ES-I3 (cell line): ENCODE measurements around the gene SLC22A17.

Experiments used
- H3K36me3 ChIP-seq: 2 replicates; pipeline ENCODE4 v1.6.1; 2013; ENCODE audit warnings: mild to moderate bottlenecking, low read length, control low read depth, moderate library complexity; ENCODE audit not compliant: insufficient read depth
- H3K4me1 ChIP-seq: 2 replicates; pipeline ENCODE4 v1.6.1; 2013; ENCODE audit warnings: mild to moderate bottlenecking, control low read depth, low read length; ENCODE audit not compliant: insufficient read depth
- H3K9ac ChIP-seq: 2 replicates; pipeline ENCODE4 v1.6.1; 2013; ENCODE audit warnings: low read depth, mild to moderate bottlenecking, low read length, moderate library complexity
- H3K9me3 ChIP-seq: 2 replicates; pipeline ENCODE4 v1.6.1; 2013; ENCODE audit warnings: mild to moderate bottlenecking, low read length, moderate library complexity; ENCODE audit not compliant: control insufficient read depth, insufficient read depth

Gene SLC22A17

DNA sequence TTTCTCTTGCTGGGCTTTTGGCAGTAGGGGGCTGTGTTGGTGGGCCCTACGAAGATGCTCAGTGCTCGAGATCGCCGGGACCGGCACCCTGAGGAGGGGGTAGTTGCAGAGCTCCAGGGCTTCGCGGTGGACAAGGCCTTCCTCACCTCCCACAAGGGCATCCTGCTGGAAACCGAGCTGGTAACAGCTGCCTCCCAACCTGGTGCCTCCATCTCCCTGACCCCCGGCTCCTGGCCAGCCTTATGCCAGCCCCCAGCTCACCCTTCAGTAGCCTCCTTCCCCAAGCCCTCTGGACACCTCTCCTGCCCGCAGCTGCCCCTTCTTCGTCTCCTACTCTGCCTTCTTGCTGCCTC is 24.5 kb upstream of the SLC22A17 start:
- no peaks in the 10 kb centered on the region; the same call in 1 of the 2 replicates for H3K36me3 ChIP-seq
- H3K9me3 ChIP-seq = no peaks in the 10 kb centered on the region
- no peak overlapping the region for H3K9ac ChIP-seq
- no peaks in the 10 kb centered on the region; the same call in 1 of the 2 replicates for H3K4me1 ChIP-seq

DNA sequence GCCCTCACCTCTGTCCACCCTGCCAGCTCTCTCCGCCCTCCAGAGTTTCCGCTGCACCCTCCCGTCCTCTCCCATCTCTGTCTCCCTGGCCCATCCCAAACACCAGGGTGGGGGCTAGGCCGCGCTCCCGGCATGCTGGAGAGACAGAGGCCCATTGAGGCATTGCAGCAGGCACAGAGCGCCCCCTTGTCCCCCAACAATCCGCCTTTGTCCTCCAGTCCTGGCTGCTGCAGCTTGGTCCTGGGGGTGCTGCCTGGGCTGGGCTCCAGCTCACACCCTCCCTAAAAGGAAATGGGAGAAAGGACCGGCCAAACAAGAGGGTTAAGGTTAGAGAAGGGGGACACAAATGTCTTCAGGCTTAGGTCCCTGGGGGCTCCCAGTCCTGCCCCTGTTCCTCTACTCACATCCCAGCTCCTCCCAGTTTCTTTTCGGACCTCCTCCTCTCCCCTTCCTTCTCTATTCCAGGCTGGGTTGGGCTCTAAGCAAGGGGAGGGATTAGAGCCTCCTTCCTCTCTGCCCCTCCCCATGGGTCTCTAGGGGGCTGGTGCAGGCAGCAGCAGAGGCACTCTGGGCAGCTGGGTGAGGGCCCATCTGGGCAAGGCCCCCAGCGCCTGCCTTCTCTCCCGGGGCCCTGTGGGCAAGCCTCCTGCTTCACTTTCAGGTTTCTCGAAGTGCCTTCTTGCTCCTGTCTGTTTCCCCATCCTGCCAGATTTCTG is 24.0 kb upstream of the SLC22A17 start, which contains the start of gene CMTM5:
Gene CMTM5, plus strand, starts transcription at position 565 of the 716 bp plus-strand sequence. CDS start 206 bp downstream, outside the sequence.
- no peaks in the 10 kb centered on the region for H3K9me3 ChIP-seq
- no peaks in the 10 kb centered on the region; the same call in 1 of the 2 replicates for H3K36me3 ChIP-seq
- no peak within 1 kb of the TSS for H3K9ac ChIP-seq
- H3K4me1 ChIP-seq = no peaks in the 10 kb centered on the region; the same call in 1 of the 2 replicates

DNA sequence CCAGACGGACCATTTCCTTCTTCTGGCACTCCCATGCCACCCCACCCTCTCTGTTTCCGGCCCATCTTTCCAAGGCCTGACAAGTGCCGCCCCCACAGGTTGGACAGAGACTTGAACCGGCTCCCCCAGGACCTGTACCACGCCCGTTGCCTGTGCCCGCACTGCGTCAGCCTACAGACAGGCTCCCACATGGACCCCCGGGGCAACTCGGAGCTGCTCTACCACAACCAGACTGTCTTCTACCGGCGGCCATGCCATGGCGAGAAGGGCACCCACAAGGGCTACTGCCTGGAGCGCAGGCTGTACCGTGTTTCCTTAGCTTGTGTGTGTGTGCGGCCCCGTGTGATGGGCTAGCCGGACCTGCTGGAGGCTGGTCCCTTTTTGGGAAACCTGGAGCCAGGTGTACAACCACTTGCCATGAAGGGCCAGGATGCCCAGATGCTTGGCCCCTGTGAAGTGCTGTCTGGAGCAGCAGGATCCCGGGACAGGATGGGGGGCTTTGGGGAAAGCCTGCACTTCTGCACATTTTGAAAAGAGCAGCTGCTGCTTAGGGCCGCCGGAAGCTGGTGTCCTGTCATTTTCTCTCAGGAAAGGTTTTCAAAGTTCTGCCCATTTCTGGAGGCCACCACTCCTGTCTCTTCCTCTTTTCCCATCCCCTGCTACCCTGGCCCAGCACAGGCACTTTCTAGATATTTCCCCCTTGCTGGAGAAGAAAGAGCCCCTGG is 23.0 kb upstream of the SLC22A17 start:
- H3K4me1 ChIP-seq = no peaks in the 10 kb centered on the region; the same call in 1 of the 2 replicates
- H3K9me3 ChIP-seq = no peaks in the 10 kb centered on the region
- H3K36me3 ChIP-seq = no peaks in the 10 kb centered on the region; the same call in 1 of the 2 replicates
- H3K9ac ChIP-seq = no peak overlapping the region

DNA sequence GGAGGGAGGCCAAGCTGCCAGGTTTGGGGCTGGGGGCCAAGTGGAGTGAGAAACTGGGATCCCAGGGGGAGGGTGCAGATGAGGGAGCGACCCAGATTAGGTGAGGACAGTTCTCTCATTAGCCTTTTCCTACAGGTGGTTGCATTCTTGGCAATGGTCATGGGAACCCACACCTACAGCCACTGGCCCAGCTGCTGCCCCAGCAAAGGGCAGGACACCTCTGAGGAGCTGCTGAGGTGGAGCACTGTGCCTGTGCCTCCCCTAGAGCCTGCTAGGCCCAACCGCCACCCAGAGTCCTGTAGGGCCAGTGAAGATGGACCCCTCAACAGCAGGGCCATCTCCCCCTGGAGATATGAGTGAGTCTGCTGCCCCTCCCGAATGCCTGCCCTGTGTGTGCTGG is 20.4 kb upstream of the SLC22A17 start:
- H3K9ac ChIP-seq = no peak overlapping the region
- H3K9me3 ChIP-seq = no peaks in the 10 kb centered on the region
- no peaks in the 10 kb centered on the region; the same call in 1 of the 2 replicates for H3K36me3 ChIP-seq
- H3K4me1 ChIP-seq = no peaks in the 10 kb centered on the region; the same call in 1 of the 2 replicates

DNA sequence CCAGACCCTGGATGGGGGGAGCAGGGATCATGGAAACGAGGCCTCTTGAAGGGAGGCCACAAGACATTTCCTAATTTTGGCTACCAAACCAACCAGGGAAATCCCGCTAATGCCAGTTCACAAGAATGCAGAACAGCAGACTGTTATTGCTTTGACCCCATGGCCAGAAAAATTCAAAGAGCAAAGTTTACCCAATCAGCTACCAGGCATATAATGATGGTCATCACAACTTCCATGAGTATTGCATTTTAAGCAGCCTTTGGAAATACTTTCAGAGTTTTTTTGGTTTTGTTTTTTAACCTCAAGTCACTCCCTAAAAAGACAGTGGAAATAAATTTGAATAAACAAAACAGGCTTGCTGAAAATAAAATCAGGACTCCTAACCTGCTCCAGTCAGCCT is 19.8 kb upstream of the SLC22A17 start, which contains the start of gene IL25:
Gene IL25, plus strand, starts transcription at position 301 of the 400 bp plus-strand sequence.
- no peak within 1 kb of the TSS for H3K9ac ChIP-seq
- no peaks in the 10 kb centered on the region for H3K9me3 ChIP-seq
- no peaks in the 10 kb centered on the region; the same call in 1 of the 2 replicates for H3K4me1 ChIP-seq
- H3K36me3 ChIP-seq = no peaks in the 10 kb centered on the region; the same call in 1 of the 2 replicates

DNA sequence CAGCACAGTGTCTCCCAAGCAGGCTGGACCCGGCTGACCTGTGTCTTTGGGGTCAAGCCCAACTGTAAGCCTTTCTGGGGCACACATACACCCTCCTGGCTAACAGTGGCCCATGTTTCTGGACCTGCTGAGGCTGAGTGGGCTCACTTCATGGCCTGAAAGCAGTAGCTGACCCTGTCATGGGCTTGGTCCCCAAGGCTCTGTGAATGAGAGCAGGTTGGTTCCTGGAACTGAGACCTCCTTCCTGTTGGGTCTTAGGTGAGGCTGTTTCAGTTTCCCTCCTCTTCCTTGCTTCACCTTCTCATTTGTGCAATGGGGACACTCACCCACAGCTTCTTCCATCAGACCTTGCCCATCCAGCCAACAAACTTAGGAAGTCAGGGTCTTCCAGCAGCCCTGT is 19.2 kb upstream of the SLC22A17 start:
- H3K9ac ChIP-seq = no peak overlapping the region
- H3K36me3 ChIP-seq = no peaks in the 10 kb centered on the region; the same call in 1 of the 2 replicates
- H3K4me1 ChIP-seq = no peaks in the 10 kb centered on the region; the same call in 1 of the 2 replicates
- no peaks in the 10 kb centered on the region for H3K9me3 ChIP-seq

DNA sequence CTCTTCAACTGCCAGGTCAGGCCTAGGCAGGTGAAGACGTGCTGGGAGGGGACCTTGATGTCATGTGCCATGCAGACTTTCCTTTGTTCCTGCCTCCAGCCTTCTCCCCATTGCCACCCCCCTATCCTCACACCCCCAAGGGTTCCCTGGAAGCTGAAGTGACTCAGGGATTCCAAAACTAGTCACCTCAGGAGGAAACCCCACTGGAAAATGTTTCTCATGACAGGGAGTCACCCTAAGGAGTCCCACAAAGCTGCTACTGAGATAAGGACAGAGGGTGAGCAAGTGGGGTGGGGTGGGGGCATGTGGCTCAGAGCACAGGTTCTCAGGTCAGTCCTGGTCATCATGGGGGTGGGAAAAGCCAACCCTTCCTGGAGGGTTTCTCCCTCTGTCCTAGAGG is 17.5 kb upstream of the SLC22A17 start:
- Histone ChIP-seq H3K36me3 (no peaks in the 10 kb centered on the region; the same call in 1 of the 2 replicates), H3K9me3 (no peaks in the 10 kb centered on the region), H3K4me1 (no peaks in the 10 kb centered on the region; the same call in 1 of the 2 replicates), H3K9ac (no peak overlapping the region)

DNA sequence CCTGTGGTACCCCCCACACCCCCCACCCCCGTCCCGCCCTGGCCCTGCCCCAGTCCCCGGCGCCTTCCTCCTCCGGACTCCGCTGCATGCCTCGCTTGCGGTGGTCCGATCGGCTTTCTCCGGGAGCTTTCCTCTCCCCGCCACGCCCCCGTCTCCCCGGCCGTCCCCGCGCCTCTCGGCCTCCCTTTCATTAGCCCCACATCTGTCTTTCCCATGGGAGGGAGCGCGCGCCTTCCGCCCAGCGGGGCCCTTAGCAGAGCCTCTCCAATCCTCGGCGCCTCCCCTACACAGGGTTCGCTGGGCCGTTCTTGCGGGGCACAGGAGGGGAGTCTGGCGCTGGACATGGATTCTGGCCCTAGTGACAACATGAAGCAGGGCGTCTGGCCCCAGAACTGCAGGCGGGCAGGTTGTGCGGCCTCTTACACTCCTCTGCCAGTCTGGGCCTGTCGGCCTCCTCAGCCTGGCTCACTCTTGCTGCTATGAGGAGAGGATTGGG is 13.8 kb upstream of the SLC22A17 start:
- peak overlapping the region; percentile 57 for H3K9ac ChIP-seq
- peaks cover 13% of the 10 kb centered on the region for H3K4me1 ChIP-seq

DNA sequence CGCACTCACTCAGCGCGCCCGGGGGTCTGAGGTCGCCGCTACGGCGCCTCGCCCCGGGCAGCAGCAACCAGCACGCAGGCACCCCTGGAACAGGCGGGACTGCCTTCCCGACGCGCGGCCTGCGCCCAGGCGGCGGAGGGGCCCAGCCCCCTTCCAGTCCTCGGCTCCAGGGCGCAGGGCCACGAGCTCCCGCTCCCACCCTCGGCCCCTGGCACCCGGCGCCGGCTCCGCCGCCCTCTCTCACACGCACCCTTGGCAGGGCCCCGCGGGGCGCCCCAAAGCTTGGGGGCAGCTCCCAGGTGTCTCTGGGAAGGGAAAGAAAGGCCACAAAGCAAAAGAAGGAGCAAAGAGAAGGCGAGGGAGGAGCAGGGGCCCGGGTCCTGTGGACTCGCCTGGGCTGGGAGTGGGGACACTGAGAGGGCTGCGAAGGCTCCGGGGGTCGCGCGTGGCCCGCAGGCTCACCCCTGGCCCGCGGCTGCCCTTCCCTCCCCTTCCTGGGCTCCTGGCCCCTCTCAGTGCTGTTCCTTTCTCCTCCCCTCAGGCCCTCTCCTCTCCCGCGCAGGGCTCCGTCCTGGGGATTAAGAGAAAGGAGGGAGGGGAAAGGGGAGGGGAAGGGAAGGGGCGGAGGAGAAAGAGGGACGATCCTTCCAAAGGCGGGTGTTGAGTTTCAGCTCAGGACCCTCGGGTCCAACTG is 13.2 kb upstream of the SLC22A17 start:
- Histone ChIP-seq H3K9ac (peak overlapping the region; percentile 89), H3K4me1 (peaks cover 13% of the 10 kb centered on the region), H3K9me3 (no peaks in the 10 kb centered on the region), H3K36me3 (no peaks in the 10 kb centered on the region)

More for the DNA sequence above, 13.8 kb upstream of the SLC22A17 start:
- Histone ChIP-seq H3K36me3 (no peaks in the 10 kb centered on the region), H3K9me3 (no peaks in the 10 kb centered on the region)

DNA sequence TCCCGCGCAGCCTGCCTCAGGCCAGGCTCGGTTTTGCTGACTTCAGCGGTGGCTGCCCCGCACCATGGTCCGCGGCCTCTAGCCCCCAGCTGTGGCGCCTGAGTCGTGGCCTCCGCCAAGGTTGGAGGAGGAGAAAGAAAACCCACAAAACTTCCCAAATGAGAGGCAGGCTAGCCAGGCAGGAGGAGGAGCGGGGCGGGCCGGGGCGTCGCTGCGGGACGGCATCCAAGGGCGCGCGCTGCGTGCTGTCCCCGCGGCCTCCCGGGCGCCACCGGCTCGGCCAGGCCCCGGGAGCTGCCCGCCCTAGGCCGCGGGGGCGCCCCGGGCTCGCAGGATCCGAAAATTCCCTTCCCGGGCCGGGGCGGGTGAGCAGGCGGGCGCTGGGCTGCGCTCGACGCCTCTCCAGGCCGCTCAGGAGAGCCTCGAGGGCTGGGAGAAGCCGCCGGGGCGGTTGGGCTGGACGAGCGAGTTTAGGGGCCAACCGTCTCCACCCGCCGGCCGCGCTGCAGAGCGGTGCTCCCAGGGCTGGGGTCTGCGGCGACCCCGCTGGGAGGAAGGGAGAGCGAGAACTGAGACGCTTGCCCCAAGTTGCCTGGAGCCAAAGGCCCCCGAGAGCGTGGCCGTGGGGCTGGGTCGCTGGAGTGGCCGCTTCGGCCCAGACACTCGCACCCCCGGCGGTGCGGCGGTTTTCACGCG is 12.5 kb upstream of the SLC22A17 start, which contains the start of gene EFS:
Gene EFS, minus strand, starts transcription at position 137 of the 696 bp plus-strand sequence. CDS start 147 bp downstream, outside the sequence.
- peaks cover 13% of the 10 kb centered on the region for H3K4me1 ChIP-seq
- H3K9me3 ChIP-seq = no peaks in the 10 kb centered on the region
- peak within 1 kb of the TSS; percentile 89 for H3K9ac ChIP-seq
- no peaks in the 10 kb centered on the region for H3K36me3 ChIP-seq

DNA sequence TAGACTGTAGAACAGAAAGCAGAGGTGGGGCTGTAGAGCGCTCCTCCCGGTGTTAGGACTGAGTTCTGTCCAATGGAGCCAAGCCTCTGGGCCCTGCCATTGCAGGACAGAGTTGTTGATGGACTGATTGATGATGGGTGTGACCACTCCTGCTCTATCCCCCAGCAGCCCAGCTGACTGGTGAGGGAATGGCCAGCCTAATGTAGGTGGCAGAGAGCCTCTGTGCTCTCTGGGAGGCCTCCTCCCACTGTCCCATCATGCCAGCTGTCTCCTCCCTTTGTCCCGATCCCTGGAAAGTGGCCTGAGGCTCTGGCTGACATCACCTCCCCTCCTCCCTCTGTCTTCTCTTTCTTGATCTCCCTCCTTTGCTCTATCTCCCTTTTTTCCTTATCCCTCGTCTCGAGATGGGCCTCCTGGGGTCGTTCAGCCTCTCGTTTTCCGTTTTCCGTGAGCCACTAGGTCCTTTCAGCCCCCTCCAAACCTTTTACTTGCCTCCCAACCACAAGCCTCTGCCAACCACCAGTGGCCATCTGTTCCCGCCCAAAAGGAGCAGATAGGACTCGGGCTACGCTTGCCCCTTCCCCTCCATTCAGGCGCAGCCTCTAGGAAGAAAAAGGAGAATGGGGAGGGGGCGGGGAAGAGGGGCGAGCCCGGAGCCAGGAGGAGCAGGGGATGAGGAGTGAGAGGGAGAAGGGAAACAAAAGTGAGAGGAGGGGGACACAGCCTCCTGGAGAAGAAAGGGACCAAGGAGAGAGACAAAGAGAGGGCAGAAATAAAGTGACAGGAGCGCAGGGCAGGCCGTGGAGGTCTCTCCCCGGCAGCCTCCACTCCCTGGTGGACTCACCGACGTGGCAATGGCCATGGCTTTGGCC is 11.7 kb upstream of the SLC22A17 start:
- Histone ChIP-seq H3K4me1 (peaks cover 13% of the 10 kb centered on the region), H3K9ac (peak overlapping the region; percentile 89), H3K36me3 (no peaks in the 10 kb centered on the region), H3K9me3 (no peaks in the 10 kb centered on the region)

DNA sequence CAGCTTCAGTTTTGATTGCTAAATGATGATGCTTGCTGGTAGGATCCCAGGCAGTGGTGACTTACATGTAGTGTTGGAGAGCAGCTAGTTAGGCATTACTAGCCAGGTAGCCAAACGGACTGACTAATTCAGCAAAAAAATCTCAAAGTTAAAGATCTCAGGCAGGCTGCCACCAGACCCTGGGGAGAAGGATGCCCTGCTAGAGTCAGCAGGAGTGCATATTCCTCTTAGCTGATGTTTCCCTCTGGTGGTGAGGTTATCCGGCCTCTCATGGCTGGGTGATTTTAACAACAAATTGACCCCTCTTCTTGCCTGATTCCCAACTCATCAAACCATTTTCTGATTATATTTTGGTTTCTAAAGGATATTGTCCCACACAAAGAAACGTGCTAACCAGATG is 9.5 kb upstream of the SLC22A17 start:
- Histone ChIP-seq H3K4me1 (peaks cover 13% of the 10 kb centered on the region), H3K9me3 (no peaks in the 10 kb centered on the region), H3K36me3 (no peaks in the 10 kb centered on the region), H3K9ac (no peak overlapping the region)

DNA sequence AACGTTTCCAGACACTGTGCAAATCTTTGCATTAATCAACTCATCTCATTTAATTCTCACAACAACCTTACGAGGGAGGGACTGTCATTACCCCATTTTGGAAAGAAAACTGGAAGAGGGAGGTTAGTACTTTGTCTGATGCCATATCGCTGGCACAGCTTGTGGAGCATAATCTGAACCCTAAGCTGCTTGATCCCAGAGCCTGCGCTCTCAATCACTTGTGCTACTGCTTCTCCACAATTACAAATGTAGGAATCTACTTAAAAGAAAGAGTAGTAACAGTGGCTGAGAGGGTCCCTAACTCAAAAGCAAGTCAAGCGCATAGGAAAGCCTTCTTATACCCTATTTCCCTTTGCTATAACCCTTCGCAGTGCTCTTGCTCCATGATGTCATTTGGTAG is 9.1 kb upstream of the SLC22A17 start:
- Histone ChIP-seq H3K4me1 (peaks cover 13% of the 10 kb centered on the region), H3K36me3 (no peaks in the 10 kb centered on the region), H3K9me3 (no peaks in the 10 kb centered on the region), H3K9ac (no peak overlapping the region)
